ENCODE data around the gene GSTA4.

GRCh38 chr6:52931351-52931750 is 63.7 kb downstream of the GSTA4 start:
- TF ChIP-seq EZH2 (IDR thresholded peaks at IDR 0.05) (no peak), POLR2AphosphoS5 (IDR thresholded peaks at IDR 0.05; ENCODE audit: borderline replicate concordance, low read depth, low read length) (no peak)
